GM21447 (cell line): ENCODE measurements around the gene CBX1.

Experiments used
- ATAC-seq: cut with Tn5 transposase; IDR thresholded peaks from one replicate; pipeline ENCODE4 v1.9.1; 2021; ENCODE audit not compliant: unreplicated experiment

The CBX1 gene

GRCh38 chr17:48101012-48101720, at the start of gene CBX1:
CBX1 (minus strand) TSS chr17:48101478; CDS start chr17:48077004, 24,474 bp downstream.
- ATAC-seq: peak; percentile 86

GRCh38 chr17:48150597-48151001, 49.3 kb upstream of the CBX1 start:
- no peak for ATAC-seq

- ATAC-seq: no peak
These were observed 48.6 kb upstream of the CBX1 start for GRCh38 chr17:48149787-48150463.

- ATAC-seq: no peak
These were observed 47.8 kb upstream of the CBX1 start for GRCh38 chr17:48148854-48149786.

GRCh38 chr17:48148029-48148770, 46.9 kb upstream of the CBX1 start:
- ATAC-seq: no peak

GRCh38 chr17:48144976-48145798, 43.9 kb upstream of the CBX1 start:
- ATAC-seq: no peak

- no peak for ATAC-seq
These were observed 43.0 kb upstream of the CBX1 start for GRCh38 chr17:48144231-48144630.

- no peak for ATAC-seq
These were observed 42.4 kb upstream of the CBX1 start for GRCh38 chr17:48143629-48144028.

- no peak for ATAC-seq
These were observed 38.7 kb upstream of the CBX1 start for GRCh38 chr17:48139944-48140343.

GRCh38 chr17:48137656-48138055, 36.4 kb upstream of the CBX1 start:
- no peak for ATAC-seq

GRCh38 chr17:48134912-48135480, 33.7 kb upstream of the CBX1 start:
- ATAC-seq: no peak

- ATAC-seq: no peak
These were observed 31.1 kb upstream of the CBX1 start for GRCh38 chr17:48132385-48132784.

GRCh38 chr17:48131216-48131824, 30.0 kb upstream of the CBX1 start:
- no peak for ATAC-seq

- no peak for ATAC-seq
These were observed 28.7 kb upstream of the CBX1 start for GRCh38 chr17:48129981-48130380.

GRCh38 chr17:48128400-48128799, 27.1 kb upstream of the CBX1 start:
- no peak for ATAC-seq

GRCh38 chr17:48127371-48128051, 26.2 kb upstream of the CBX1 start:
- ATAC-seq: no peak

GRCh38 chr17:48126532-48126850, 25.2 kb upstream of the CBX1 start:
- no peak for ATAC-seq

GRCh38 chr17:48125829-48126531, 24.7 kb upstream of the CBX1 start:
- ATAC-seq: no peak
